ENCODE measurements around the gene FNIP2.

DNA sequence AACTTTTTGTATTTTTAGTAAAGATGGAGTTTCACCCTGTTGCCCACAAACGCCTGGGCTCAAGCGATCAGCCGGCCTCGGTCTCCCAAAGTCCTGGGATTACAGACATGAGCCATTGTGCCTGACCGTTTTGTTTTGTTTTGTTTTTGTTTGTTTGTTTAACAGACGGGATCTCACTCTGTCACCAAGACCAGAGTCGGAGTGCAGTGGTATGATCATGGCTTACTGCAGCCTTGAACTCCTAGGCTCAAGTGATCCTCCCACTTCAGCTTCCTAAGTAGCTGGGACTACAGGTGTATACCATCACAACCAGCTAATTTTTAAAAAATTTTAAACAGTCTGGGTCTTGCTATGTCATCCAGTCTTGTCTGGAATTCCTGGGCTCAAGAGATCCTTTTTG lies 53.5 kb downstream of the FNIP2 start:
- no peak for TF ChIP-seq MEIS1 (CRISPR knock-in tag; IDR thresholded peaks at IDR 0.05; ENCODE audit: borderline replicate concordance)
- no peak for TF ChIP-seq ZNF311 (tag by site-specific recombination; IDR thresholded peaks at IDR 0.05; ENCODE audit: borderline replicate concordance)
